ENCODE data around the gene FAF1. TPM values are rescaled to one million over a fixed set of nuclear protein-coding genes. Genes with fewer than 3 reads are reported as not detected.
A peak's percentile ranks its signal among the peaks of the same experiment; 100 is the strongest.

Gene FAF1
- total RNA-seq, 4 donors from 2014 or later = 23.8 to 64.6 (median 43.9) TPM

GRCh38 chr1:50976111-50976889 lies 16.2 kb upstream of the FAF1 start:
- Histone ChIP-seq H3K4me3 (peak overlapping the region; percentile 68 to 94 (median 84)), H3K9me3 (no peaks in the 10 kb centered on the region), H3K27me3 (no peaks in the 10 kb centered on the region), H3K27ac (peak overlapping the region; percentile 78 to 97 (median 95)), H3K4me1 (peaks cover 0 to 52% (median 0%) of the 10 kb centered on the region in 3 donors), H3K36me3 (no peaks in the 10 kb centered on the region)
- DNase-seq = no peak
- no peak for TF ChIP-seq CTCF (IDR thresholded peaks at IDR 0.05)
- 49 to 60% methylated on average over 18 to 19 of the region's 19 CpGs for WGBS, 2 donors
- intact Hi-C loops (cut with DNase I) = no loop called here

- intact Hi-C loops (cut with DNase I) = no loop called here
- peak overlapping the region in 1 of 4 donors; percentile 97 for H3K27ac ChIP-seq
Measured at GRCh38 chr1:50975436-50975835, 15.4 kb upstream of the FAF1 start.

GRCh38 chr1:50974618-50974935 lies 14.5 kb upstream of the FAF1 start:
- no peak overlapping the region for H3K4me3 ChIP-seq
- intact Hi-C loops (cut with DNase I) = no loop called here
- no peaks in the 10 kb centered on the region for H3K27me3 ChIP-seq
- peak overlapping the region in 1 of 4 donors; percentile 100 for H3K27ac ChIP-seq
- 77 to 89% methylated on average over 1 of the region's 1 CpG for WGBS, 2 donors
- no peak for DNase-seq
- H3K36me3 ChIP-seq = no peaks in the 10 kb centered on the region
- no peaks in the 10 kb centered on the region for H3K9me3 ChIP-seq
- TF ChIP-seq CTCF (IDR thresholded peaks at IDR 0.05) (no peak), POLR2A (IDR thresholded peaks at IDR 0.05) (no peak)
- H3K4me1 ChIP-seq = peaks cover 0 to 64% (median 0%) of the 10 kb centered on the region in 3 donors

More at GRCh38 chr1:50975436-50975835, 15.4 kb upstream of the FAF1 start:
- no peak overlapping the region for H3K4me3 ChIP-seq
- peaks cover 0 to 60% (median 0%) of the 10 kb centered on the region in 3 donors for H3K4me1 ChIP-seq
- no peak for TF ChIP-seq POLR2A (IDR thresholded peaks at IDR 0.05)
- no peak for TF ChIP-seq CTCF (IDR thresholded peaks at IDR 0.05)
- no peak for DNase-seq
- H3K9me3 ChIP-seq = no peaks in the 10 kb centered on the region
- WGBS, 2 donors = 59 to 62% methylated on average over 1 of the region's 1 CpG
- H3K27me3 ChIP-seq = no peaks in the 10 kb centered on the region
- no peaks in the 10 kb centered on the region for H3K36me3 ChIP-seq

GRCh38 chr1:50973875-50974617 lies 14.0 kb upstream of the FAF1 start:
- Histone ChIP-seq H3K36me3 (no peaks in the 10 kb centered on the region), H3K4me3 (peak overlapping the region in 1 of 4 donors; percentile 9), H3K4me1 (peaks cover 0 to 60% (median 0%) of the 10 kb centered on the region in 3 donors), H3K27me3 (no peaks in the 10 kb centered on the region), H3K27ac (peak overlapping the region in 3 of 4 donors; percentile 7 to 100 (median 15)), H3K9me3 (no peaks in the 10 kb centered on the region)
- 87 to 89% methylated on average over 9 to 13 of the region's 13 CpGs for WGBS, 2 donors
- intact Hi-C loops (cut with DNase I) = no loop called here
- DNase-seq = no peak
- no peak for TF ChIP-seq POLR2A (IDR thresholded peaks at IDR 0.05)
- no peak for TF ChIP-seq CTCF (IDR thresholded peaks at IDR 0.05)

- Histone ChIP-seq H3K27ac (peak overlapping the region in 2 of 4 donors; percentile 27 to 100), H3K27me3 (no peaks in the 10 kb centered on the region), H3K36me3 (no peaks in the 10 kb centered on the region), H3K9me3 (no peaks in the 10 kb centered on the region), H3K4me3 (peak overlapping the region in 2 of 4 donors; percentile 9 to 37), H3K4me1 (peaks cover 0 to 52% (median 0%) of the 10 kb centered on the region in 3 donors)
- DNase-seq = no peak
- no peak for TF ChIP-seq CTCF (IDR thresholded peaks at IDR 0.05)
- TF ChIP-seq POLR2A (IDR thresholded peaks at IDR 0.05) = no peak
- 79 to 89% methylated on average over 1 of the region's 1 CpG for WGBS, 2 donors
- intact Hi-C loops (cut with DNase I) = no loop called here
Measured at GRCh38 chr1:50973255-50973654, 13.2 kb upstream of the FAF1 start.

Measured in esophagus squamous epithelium (tissue), 5 donors.